Neural progenitor cell (in vitro differentiated cells): ENCODE measurements around the gene CHORDC1.
"Not testable (repeated sequence)": the region's sequence is repeated elsewhere in the genome, so short reads cannot be mapped to it uniquely, and the experiment has no call there.

Experiments
- EZH2 ChIP-seq: fragments of 200-600 bp; sonication (generic); IDR thresholded peaks from 2 replicates; pipeline ENCODE4 v1.6.1; 2017; ENCODE audit warnings: antibody characterized with exemption, mild to moderate bottlenecking, moderate library complexity
- TF ChIP-seq, protein P1 (sequence below): fragments of 200-600 bp; sonication (generic); IDR thresholded peaks from 2 replicates; pipeline ENCODE4 v1.5.1; 2017; ENCODE audit warnings: antibody characterized with exemption, mild to moderate bottlenecking

DNA sequence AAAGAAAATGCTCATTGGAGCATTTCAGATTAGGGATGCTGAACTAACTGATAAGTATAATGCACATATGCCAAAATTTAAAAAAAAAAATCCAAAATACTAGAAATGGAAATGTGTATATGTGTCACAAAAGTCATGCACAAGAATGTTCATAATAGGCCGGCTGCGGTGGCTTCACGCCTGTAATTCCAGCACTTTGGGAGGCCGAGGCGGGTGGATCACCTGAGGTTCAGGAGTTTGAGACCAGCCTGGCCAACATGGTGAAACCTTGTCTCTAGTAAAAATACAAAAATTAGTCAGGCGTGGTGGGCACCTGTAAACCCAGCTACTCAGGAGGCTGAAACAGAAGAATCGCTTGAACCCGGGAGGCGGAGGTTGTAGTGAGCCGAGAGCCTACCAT lies 14.9 kb downstream of the CHORDC1 start:
- TF ChIP-seq, protein P1, sequence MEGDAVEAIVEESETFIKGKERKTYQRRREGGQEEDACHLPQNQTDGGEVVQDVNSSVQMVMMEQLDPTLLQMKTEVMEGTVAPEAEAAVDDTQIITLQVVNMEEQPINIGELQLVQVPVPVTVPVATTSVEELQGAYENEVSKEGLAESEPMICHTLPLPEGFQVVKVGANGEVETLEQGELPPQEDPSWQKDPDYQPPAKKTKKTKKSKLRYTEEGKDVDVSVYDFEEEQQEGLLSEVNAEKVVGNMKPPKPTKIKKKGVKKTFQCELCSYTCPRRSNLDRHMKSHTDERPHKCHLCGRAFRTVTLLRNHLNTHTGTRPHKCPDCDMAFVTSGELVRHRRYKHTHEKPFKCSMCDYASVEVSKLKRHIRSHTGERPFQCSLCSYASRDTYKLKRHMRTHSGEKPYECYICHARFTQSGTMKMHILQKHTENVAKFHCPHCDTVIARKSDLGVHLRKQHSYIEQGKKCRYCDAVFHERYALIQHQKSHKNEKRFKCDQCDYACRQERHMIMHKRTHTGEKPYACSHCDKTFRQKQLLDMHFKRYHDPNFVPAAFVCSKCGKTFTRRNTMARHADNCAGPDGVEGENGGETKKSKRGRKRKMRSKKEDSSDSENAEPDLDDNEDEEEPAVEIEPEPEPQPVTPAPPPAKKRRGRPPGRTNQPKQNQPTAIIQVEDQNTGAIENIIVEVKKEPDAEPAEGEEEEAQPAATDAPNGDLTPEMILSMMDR, result not testable (repeated sequence)
- not testable (repeated sequence) for TF ChIP-seq EZH2
